DMS114 treated with DMSO at 0.1 percent for 48 hours (cell line): ENCODE measurements around the gene ADH1C.
"Not testable (repeated sequence)": the region's sequence is repeated elsewhere in the genome, so short reads cannot be mapped to it uniquely, and the experiment has no call there.

Source experiments
- DNase-seq: peaks from one replicate; lab custom pipeline; 2025; ENCODE audit not compliant: unreplicated experiment; lab: John Stamatoyannopoulos, UW

Gene ADH1C

DNA sequence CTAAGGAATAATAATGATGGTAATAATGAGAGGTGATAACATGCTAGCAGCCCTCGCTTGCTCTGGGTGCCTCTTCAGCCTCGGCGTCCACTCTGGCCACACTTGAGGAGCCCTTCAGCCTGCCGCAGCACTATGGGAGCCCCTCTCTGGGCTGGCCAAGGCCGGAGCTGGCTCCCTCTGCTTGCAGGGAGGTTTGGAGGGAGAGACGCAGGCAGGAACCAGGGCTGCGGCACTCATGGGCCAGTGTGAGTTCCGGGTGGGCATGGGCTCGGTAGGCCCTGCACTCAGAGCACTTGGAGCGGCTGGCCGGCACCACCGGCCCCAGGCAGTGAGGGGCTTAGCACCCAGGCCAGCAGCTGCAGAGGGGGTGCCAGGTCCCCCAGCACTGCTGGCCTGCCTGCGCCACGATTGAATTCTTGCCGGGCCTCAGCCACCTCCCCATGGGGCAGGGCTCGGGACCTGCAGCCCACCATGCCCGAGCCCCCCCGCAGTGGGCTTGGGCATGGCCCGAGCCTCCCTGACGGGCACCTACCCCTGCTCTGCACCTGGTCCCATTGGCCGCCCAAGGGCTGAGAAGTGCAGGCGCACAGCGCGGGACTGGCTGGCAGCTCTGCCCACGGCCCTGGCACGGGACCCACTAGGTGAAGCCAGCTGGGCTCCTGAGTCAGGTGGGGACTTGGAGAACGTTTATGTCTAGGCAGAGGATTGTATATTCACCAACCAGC is 7.1 kb upstream of the ADH1C start:
- DNase-seq: no peak

DNA sequence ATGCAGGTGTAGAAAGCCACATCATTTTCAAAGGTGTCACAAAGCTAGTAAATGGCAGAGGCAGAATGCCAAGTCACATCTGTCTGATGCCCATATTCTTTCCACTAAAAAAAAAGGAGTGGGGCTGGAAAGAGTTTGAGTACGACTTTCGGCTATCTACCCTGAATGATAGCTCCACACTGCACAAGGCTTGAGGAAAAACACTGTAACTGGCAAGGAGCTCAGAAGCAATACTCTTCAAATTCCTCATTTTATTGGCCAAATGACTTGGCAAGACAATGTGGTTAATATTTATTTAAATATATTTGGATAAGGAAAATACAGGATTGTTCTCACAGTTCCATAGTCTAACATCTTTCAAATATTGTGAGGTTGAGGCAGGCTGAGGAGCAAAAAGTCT is 5.4 kb upstream of the ADH1C start:
- no peak for DNase-seq

DNA sequence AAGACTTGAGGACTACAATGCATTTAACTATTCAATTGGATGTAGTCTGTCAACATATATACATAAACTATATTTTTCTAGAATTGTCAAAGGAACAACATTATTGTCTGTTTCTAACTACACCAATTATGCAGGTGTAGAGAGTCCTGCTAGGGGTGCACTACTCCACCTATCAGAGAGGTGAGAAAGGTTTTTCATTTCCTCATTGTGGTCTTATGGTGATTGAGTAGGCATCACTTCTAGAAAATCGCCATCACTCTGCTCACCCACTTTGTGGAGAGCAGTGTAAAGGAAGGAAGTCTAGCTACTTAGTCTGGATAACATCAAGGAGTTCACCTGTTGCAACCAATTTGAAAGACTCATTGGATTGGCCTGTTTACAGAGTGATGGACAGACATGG is 4.4 kb upstream of the ADH1C start:
- DNase-seq: no peak

DNA sequence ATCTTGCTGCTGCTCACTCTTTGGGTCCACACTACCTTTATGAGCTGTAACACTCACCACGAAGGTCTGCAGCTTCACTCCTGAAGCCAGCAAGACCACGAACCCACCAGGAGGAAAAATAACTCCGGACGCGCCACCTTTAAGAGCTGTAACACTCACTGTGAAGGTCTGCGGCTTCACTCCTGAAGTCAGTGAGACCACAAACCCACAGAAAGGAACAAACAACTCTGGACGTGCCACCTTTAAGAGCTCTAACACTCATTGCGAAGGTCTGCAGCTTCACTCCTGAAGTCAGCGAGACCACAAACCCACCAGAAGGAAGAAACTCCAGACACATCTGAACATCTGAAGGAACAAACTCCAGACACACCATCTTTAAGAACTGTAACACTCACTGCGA is 3.6 kb upstream of the ADH1C start:
- not testable (repeated sequence) for DNase-seq

DNA sequence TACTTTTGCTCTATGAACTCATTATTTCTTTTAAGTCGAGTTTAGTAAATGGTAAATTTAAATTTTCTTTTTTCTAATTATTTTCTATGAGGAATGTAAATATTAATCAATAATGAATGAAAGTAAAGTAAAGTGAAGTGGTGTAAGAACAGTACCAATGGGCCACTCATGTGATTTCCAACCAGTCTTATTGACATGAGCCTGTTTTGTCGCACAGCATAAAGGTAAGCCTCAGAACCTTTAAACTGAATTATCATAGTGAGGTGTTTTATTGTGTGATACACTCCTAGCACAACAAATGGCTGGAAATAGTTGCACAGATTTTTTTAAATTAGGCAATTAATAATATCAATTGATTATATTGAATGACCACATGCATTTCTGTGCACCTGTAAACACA is 1.1 kb downstream of the ADH1C start:
- DNase-seq: no peak

DNA sequence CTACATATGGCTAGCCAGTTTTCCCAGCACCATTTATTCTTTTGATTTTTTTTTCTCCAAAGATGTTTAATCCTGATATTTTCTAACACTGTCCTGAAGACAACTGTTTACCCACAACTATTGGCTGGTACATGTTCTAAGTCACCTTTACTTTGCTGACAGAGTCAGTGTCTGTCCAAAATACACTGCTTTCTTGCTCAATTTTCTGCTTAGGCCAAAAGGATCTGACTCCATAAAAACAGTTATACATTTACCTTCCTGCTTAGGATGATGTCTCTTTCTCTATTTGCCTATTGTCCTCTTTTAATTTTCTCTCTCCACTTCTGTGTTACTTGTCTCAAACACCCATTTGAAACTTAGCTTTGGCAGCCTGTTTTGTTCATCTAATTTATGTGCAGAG is 3.2 kb downstream of the ADH1C start:
- DNase-seq: no peak

DNA sequence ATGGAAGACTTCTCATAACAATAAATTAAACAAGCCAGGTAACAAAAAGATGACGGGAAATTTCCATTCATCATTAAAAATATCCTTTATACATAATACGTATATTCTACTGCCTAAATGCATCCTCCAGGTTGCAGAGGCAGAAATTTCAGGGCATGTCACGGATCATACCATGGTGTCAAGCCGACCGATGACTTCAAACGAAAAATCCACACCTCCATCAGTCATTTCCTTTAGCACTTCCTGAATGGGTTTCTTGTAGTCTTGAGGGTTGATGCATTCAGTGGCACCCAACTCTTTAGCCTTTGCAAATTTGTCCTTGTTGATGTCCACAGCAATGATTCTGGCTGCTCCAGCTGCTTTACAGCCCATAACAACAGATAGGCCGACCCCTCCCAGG is 9.9 kb downstream of the ADH1C start:
- DNase-seq: not testable (repeated sequence)

DNA sequence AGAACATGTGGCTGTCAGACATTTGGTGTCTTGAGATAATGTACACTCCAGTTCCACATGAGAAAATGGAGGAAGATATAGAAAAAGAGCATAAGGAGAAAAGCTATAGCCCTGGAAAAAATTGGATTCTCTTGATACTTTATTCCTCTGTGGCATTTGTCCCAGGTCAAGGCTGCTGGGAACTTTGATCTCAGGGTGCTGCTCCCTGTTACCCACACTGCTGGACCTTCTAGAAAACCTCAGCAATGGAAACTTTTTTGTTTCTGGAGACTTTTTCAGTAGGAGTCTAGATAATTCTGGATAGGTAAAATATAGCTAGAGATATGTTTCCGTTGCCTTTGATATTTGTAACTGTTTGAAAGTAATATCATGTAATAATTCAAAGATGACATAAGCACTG is 11.1 kb downstream of the ADH1C start:
- no peak for DNase-seq

DNA sequence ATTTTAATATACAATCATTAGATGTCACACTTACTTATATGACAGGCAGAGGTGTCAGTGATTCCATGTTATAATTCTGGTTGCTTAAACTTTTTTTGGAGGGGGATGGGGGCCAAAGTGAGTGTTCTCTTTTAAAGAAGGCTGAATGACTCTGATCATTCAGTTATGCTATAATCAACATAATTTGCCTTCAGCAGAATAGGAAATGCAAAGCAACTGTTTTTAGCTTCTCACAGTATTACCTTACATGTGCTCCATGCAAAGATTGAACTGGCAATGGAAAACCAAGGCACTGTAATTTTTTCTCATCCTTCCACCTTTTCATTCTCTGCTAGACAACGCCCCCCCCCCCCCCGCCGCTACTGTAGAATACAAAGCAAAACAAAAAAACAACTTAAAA is 13.4 kb downstream of the ADH1C start:
- DNase-seq: no peak

DNA sequence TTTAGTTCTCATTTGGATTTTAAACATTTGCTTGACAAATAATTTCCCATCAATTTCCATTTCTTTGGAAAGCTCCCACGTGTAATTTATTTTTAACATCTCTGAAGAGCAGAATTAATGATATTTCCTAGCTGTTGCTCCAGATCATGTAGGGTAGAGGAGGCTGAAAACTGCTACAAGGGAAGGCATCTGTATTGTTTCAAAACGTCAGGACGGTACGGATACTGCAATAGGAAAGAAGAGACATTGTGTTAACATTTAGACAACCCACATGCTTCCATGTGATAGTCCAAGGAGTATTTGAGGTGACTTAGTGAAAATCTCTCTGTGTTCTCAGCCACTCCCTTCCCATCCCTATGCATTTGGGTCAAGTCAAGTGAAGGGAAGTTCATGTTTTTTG is 16.0 kb downstream of the ADH1C start:
- DNase-seq: no peak

DNA sequence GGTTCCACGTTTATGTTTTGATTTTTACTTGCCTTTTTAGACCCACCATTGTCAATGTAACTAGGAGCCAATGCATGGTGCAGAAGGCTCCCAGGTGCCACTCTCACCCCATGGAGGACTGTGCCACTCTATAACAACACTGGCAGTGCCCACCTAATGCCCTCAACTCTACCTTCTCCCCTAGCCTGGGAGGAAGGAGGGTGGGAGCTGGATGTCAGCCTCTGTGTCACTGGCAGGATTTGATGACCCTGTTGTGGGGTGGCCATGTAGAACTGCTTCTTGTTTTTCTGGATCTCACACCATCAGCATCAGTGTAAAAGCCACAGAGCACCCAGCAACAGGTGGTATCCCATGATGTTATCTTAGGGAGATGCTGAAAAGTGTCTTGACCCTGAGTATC is 17.7 kb downstream of the ADH1C start:
- DNase-seq: no peak

DNA sequence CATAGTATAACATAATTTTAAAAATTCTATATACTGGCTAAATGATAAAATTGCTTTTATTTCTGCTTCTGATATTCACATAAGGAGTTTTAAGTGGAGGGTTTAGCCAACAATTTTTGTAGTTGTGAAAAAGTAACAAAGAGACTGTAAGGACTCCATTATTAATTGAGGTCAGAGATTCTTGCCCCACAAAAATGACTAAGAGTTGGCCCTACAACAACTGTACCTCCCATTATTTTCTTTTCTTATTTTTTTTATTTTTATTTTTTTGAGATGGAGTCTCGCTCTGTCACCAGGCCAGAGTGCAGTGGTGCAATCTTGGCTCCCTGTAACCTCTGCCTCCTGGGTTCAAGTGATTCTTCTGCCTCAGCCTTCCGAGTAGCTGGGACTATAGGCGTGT is 21.9 kb downstream of the ADH1C start:
- DNase-seq: no peak

DNA sequence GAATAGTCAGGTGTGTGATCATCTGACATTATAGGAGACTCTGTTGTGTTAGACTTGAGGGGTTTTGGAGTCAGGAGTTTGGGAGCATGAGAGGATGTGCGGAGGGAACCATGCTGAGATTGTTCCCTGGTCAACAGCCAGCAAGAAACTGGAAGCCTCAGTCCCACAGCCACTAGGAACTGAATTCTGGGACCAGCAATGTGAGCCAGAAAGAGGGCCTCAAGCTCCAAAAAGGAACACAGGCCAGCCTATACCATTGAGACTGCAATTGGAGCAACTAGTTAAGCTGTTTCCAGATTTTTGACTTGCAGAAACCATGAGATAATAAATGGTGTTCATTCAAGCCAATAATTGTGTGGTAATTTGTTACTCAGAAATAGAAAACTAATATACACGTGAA is 22.7 kb downstream of the ADH1C start:
- DNase-seq: no peak

DNA sequence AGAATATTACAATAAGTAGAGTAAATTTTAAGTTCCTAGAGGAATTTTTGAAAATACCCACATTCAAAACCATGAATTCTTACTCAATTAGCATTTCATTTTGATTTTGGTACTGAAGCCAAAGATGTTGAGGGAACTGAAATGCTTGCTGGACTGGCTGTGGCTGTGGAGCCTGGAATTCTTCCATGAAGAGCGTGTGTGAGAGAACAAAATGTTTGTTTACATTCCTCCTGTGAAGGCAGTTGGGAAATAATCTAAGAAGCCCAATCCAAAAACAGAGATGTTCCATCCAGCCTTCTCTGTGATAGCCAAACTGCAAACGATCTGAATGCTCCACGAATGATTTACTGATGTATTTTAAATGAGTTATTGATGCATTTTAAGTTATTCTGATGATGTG is 27.6 kb downstream of the ADH1C start:
- no peak for DNase-seq

DNA sequence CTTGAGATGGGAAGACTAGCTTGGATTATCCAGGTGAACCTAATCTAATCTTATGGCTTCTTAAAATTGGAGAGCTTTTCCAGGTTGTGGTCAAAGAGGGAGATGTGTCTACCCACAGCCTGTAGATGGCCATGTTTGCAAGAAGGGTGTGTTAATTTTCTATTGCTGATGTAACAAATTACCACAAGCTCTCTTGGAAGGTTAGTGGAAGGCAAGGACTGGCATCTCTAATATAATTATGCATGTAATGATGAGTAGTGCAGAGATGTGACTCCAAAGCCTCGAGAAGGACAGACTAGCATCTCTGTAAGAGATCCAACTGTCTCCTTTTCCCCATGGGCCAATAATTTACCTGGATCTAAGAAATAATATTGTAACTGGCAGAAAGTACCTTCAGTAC is 28.2 kb downstream of the ADH1C start:
- no peak for DNase-seq

DNA sequence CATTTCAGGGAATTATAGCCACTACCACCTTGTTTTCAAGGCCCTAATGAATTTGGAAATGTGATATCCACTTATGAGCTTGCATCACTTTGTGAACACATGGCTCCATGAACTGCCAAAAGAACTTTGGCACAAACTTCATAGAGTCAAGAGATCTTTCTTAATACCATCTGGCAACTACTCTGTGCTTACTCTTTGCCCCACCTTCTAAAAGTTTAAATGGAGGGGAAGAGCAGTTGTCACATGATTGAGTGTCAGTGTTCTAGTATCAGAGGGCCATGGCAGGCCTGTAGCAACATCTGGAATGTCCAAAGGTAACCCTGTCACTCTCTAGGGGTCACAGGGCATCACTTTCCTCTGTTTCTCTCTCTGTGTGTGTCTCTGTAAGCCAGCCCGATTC is 28.8 kb downstream of the ADH1C start:
- DNase-seq: no peak

DNA sequence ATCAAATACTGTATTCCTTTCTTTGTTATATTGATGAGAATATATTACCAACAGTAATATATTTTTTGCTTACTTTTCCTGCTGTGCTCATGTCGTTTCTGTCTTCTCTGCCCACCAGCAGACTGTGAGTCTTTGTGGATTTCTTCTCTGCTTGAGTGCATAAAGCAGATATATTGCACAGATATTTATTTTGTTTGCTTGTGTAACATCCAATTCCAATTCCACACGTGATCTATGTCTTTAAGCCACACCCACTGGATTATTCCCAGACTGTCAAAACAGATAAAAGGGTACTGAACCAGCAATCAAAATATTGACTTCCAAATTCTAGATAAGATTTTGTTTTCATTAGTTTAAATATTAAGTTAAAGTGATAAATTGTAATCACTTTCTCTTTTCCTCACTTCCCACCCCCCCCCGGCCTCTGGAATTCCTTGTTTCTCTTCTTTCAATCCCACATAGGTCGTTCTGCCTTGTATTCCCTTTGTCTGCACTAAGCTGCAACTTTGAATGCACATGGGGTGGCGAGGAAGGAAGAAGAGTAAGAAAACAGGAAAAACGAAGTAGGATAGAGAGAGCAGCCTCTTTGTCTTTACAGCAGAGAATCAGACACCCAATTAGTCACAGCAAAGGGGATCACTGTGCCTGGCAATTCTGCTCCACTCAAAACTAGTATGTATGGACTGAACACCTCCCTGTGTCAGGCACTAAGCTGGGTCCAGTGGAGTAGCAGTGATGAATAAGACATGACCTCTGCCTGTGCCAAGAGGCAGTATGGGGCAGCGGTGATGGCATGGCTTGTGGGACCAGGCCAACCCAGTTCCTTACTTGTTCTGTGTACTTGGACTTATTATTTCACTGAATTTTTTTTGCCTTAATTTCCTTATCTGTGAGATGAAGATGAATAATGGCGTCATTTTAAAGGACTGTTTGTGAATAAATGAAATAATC is 31.0 kb downstream of the ADH1C start, which contains the start of gene ADH1B:
ADH1B (minus strand) TSS at position 161 of the 951 bp plus-strand sequence; CDS start at position 91, 70 bp downstream.
- DNase-seq: no peak

DNA sequence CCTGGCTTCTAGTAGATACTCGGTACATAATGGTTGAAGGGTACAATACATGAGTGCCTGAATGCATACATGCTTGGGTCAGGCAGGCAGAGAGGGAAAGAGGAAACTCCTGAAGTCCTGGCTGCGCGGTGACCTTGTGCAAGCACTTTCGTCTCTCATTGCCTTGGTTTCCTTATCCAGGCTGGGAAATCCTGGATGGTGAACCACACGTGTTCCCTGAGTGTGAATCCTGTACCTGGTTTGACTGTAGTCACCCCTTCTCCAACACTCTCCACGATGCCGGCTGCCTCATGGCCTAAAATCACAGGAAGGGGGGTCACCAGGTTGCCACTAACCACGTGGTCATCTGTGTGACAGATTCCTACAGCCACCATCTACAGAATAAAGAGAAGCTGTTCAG is 34.7 kb downstream of the ADH1C start:
- DNase-seq: not testable (repeated sequence)

DNA sequence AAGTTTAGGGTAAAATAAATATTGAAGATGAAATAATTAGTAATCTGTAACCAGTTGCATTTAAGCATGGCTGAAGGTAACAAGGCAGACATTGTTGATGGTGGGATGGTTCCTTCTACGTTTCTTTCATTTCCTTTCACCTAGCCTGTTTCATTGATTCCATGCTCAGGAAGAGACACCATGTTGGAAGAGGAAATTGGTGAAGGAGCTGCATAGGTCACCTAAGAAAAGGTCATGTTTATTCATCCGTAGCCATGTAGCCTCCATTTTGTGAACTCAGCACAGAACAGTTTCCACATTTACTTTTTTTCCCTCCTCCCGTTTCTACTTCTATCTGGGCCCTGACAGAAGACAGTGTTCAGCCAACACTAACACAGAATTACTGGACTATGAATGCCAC is 35.2 kb downstream of the ADH1C start:
- DNase-seq: no peak

DNA sequence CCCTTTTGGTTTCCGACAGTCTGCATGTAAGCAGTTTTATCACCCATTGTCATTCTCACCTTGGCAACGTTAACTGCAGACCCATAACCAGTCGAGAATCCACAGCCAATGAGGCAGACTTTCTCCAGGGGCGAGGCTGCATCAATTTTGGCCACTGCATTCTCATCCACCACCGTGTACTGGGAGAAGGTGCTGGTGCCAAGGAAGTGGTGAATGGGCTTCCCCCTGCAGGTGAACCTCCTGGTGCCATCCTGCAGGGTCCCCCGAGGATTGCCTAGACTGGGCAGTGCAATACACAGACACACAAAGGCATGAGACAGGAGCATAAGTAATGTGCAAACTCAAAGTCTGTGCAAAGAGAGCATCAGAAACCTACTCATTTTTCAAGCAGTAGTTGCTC is 36.7 kb downstream of the ADH1C start:
- DNase-seq: no peak

DNA sequence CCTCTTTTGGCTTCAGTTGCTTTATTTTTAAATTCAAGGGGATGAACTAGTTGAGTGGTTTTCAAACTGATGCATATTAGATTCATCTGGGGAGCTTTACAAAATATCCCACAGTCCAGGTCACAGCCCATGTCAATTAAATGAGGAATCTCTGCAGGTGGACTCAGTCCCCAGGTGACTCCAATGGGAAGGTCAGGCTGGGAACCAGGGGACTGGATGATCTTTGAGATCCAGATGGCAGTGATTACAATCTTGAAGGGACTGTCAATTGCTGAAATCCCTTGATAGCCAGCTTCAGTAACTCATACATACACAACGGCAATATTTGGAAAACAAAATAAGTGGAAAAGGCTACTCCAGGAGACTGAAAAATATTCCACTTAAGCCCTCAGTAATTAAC is 38.3 kb downstream of the ADH1C start:
- no peak for DNase-seq

DNA sequence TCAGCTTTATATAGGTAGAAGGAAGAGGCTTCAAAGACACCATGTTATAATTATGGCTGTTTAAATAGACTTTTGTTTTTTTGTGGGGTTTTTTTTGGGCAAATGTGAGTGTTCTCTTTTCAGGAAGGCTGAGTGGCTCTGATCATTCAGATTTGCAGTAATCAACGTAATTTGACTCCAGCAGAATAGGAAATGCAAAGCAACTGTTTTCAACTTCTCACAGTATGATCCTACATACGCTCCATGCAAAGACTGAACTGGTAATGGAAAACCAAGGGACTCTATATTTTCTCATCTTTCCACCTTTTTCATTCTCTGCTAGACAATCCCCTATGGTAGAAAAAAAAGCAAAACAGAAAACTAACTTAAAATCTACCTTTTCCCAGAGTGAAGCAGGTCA is 42.2 kb downstream of the ADH1C start:
- DNase-seq: no peak
